ENCODE data around the gene PRR9.
A peak's percentile ranks its signal among the peaks of the same experiment; 100 is the strongest.
"Not testable (repeated sequence)": the region's sequence is repeated elsewhere in the genome, so short reads cannot be mapped to it uniquely, and the experiment has no call there.

DNA sequence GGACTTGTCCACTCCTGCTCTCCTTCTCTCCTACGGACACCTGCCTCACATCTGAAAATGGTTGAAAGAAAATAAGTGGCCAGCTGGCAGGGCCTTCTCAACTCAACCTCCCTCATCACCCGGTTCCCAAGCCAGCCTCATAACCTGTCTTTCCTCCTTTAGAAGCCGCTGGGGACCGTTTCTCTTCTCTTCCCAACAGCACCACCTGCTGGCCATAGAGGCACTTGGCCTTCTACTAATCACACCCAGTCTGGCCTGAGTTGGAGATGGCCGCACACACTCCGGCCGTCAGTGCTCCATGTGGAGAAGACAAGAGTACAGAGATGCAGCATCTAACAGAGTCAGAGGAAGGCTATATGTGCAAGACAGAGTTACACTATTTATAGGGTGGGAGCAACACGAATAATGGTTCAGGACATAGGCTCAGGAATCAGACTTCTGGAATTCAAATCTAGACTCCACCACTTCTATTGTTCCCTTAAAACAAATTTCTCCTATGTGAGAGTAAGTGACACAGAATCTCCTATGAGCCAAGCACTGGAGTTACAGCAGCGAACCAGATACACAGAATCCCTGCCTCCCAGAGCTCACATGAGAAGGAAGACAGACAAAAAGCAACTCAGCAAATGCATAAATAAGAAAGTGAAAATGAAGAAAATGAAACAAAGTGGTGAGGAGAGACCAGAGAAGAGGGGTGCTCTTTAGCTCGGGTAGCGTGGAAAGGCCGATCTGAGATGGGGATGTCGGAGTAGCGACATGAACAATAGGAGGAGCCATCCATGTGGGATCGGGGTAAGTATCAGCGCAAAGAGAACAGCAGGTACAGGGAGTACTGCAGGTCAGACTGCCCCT is 5.9 kb downstream of the PRR9 start:
- TF ChIP-seq, protein P1, sequence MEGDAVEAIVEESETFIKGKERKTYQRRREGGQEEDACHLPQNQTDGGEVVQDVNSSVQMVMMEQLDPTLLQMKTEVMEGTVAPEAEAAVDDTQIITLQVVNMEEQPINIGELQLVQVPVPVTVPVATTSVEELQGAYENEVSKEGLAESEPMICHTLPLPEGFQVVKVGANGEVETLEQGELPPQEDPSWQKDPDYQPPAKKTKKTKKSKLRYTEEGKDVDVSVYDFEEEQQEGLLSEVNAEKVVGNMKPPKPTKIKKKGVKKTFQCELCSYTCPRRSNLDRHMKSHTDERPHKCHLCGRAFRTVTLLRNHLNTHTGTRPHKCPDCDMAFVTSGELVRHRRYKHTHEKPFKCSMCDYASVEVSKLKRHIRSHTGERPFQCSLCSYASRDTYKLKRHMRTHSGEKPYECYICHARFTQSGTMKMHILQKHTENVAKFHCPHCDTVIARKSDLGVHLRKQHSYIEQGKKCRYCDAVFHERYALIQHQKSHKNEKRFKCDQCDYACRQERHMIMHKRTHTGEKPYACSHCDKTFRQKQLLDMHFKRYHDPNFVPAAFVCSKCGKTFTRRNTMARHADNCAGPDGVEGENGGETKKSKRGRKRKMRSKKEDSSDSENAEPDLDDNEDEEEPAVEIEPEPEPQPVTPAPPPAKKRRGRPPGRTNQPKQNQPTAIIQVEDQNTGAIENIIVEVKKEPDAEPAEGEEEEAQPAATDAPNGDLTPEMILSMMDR (conservative IDR thresholded peaks at IDR 0.05; ENCODE audit: low read depth in 2 of 2), result peak; percentile 70 to 73
- not testable (repeated sequence) for TF ChIP-seq EZH2 (IDR thresholded peaks at IDR 0.05; ENCODE audit: low read depth, unreplicated experiment)
- TF ChIP-seq, protein P2, sequence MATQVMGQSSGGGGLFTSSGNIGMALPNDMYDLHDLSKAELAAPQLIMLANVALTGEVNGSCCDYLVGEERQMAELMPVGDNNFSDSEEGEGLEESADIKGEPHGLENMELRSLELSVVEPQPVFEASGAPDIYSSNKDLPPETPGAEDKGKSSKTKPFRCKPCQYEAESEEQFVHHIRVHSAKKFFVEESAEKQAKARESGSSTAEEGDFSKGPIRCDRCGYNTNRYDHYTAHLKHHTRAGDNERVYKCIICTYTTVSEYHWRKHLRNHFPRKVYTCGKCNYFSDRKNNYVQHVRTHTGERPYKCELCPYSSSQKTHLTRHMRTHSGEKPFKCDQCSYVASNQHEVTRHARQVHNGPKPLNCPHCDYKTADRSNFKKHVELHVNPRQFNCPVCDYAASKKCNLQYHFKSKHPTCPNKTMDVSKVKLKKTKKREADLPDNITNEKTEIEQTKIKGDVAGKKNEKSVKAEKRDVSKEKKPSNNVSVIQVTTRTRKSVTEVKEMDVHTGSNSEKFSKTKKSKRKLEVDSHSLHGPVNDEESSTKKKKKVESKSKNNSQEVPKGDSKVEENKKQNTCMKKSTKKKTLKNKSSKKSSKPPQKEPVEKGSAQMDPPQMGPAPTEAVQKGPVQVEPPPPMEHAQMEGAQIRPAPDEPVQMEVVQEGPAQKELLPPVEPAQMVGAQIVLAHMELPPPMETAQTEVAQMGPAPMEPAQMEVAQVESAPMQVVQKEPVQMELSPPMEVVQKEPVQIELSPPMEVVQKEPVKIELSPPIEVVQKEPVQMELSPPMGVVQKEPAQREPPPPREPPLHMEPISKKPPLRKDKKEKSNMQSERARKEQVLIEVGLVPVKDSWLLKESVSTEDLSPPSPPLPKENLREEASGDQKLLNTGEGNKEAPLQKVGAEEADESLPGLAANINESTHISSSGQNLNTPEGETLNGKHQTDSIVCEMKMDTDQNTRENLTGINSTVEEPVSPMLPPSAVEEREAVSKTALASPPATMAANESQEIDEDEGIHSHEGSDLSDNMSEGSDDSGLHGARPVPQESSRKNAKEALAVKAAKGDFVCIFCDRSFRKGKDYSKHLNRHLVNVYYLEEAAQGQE (IDR thresholded peaks at IDR 0.05; ENCODE audit: unreplicated experiment), result not testable (repeated sequence)
